COLO829 (cell line): ENCODE measurements around the gene PLBD1.

Source experiments
- DNase-seq: peaks from one replicate; pipeline ENCODE4 v3.0.0; 2012; ENCODE audit warnings: low spot score

Gene PLBD1

GRCh38 chr12:14570231-14570630 is 2.5 kb upstream of the PLBD1 start:
- no peak for DNase-seq

- DNase-seq, result no peak
Measured at GRCh38 chr12:14564336-14564959, 3.2 kb downstream of the PLBD1 start.

- DNase-seq, result no peak
Measured at GRCh38 chr12:14563046-14563445, 4.6 kb downstream of the PLBD1 start.

- no peak for DNase-seq
Measured at GRCh38 chr12:14562279-14562678, 5.4 kb downstream of the PLBD1 start.

GRCh38 chr12:14561677-14562238 is 5.9 kb downstream of the PLBD1 start:
- no peak for DNase-seq

GRCh38 chr12:14560904-14561574 is 6.6 kb downstream of the PLBD1 start:
- no peak for DNase-seq

GRCh38 chr12:14558473-14558959 is 9.2 kb downstream of the PLBD1 start:
- DNase-seq, result no peak

- no peak for DNase-seq
Measured at GRCh38 chr12:14557966-14558365, 9.7 kb downstream of the PLBD1 start.

- peak; percentile 13 for DNase-seq
Measured at GRCh38 chr12:14554281-14555007, 13.2 kb downstream of the PLBD1 start.

GRCh38 chr12:14548609-14549008 is 19.1 kb downstream of the PLBD1 start:
- no peak for DNase-seq

GRCh38 chr12:14547571-14547970 is 20.1 kb downstream of the PLBD1 start:
- DNase-seq, result no peak

GRCh38 chr12:14545144-14546124 is 22.2 kb downstream of the PLBD1 start:
- no peak for DNase-seq

- DNase-seq, result peak; percentile 74
Measured at GRCh38 chr12:14540801-14541462, 26.8 kb downstream of the PLBD1 start.

GRCh38 chr12:14537088-14537487 is 30.6 kb downstream of the PLBD1 start:
- no peak for DNase-seq

- DNase-seq, result no peak
Measured at GRCh38 chr12:14532152-14532551, 35.5 kb downstream of the PLBD1 start.

GRCh38 chr12:14525964-14526363 is 41.7 kb downstream of the PLBD1 start:
- no peak for DNase-seq

GRCh38 chr12:14521822-14522221 is 45.9 kb downstream of the PLBD1 start:
- DNase-seq, result no peak

GRCh38 chr12:14514946-14515345 is 52.7 kb downstream of the PLBD1 start:
- DNase-seq, result no peak

GRCh38 chr12:14514154-14514842 is 53.4 kb downstream of the PLBD1 start:
- peak; percentile 61 for DNase-seq

GRCh38 chr12:14510574-14510973 is 57.1 kb downstream of the PLBD1 start:
- DNase-seq, result no peak
